WTC11 (cell line): ENCODE data around the gene DOCK1. TPM values are rescaled to one million over a fixed set of nuclear protein-coding genes. Genes with fewer than 3 reads are reported as not detected.

ENCODE experiments used
- ATAC-seq: fragments of 200-7000 bp; cut with Tn5 transposase; 2 replicates; pipeline ENCODE4 v1.10.0; 2021; ENCODE audit warnings: mild to moderate bottlenecking, moderate library complexity
- CTCF ChIA-PET: fragments of 300-600 bp; sonication (Branson Sonifier 250); formaldehyde crosslinking; loops from one replicate; lab custom pipeline; 2021; ENCODE audit warnings: antibody characterized with exemption; lab: Charles Lee
- POLR2A ChIA-PET: fragments of 350-600 bp; sonication (Branson Sonifier 250); formaldehyde crosslinking; loops from one replicate; lab custom pipeline; 2021; ENCODE audit warnings: antibody characterized with exemption; lab: Charles Lee
- DNase-seq: peaks from one replicate; pipeline ENCODE4 v3.0.0; 2021; ENCODE audit warnings: low spot score
- H3K27ac Mint-ChIP-seq: 2 replicates; pipeline ENCODE4 v1.8.0; 2021; ENCODE audit warnings: mixed read lengths
- H3K27me3 Mint-ChIP-seq: 2 replicates; pipeline ENCODE4 v1.8.0; 2021; ENCODE audit warnings: low read depth, mild to moderate bottlenecking, moderate library complexity, mixed read lengths
- H3K36me3 Mint-ChIP-seq: 2 replicates; pipeline ENCODE4 v1.8.0; 2021; ENCODE audit warnings: mixed read lengths
- H3K4me1 Mint-ChIP-seq: 2 replicates; pipeline ENCODE4 v1.8.0; 2022; ENCODE audit warnings: mixed read lengths
- H3K4me3 Mint-ChIP-seq: 2 replicates; pipeline ENCODE4 v1.8.0; 2021; ENCODE audit warnings: mild to moderate bottlenecking, moderate library complexity, mixed read lengths
- H3K9me3 Mint-ChIP-seq: 2 replicates; pipeline ENCODE4 v1.8.0; 2021; ENCODE audit warnings: mixed read lengths
- ATF1 ChIP-seq: sonication (generic); formaldehyde crosslinking; IDR thresholded peaks from 2 replicates; pipeline ENCODE4 v1.8.1; 2023; ENCODE audit warnings: mild to moderate bottlenecking, moderate library complexity, missing genetic modification reagents
- CREB1 ChIP-seq: sonication (generic); formaldehyde crosslinking; IDR thresholded peaks from 2 replicates; pipeline ENCODE4 v1.8.0; 2023; ENCODE audit warnings: mild to moderate bottlenecking, missing genetic modification reagents
- CREM ChIP-seq: sonication (generic); formaldehyde crosslinking; IDR thresholded peaks from 2 replicates; pipeline ENCODE4 v1.8.1; 2022; ENCODE audit warnings: mild to moderate bottlenecking, missing genetic modification reagents, moderate library complexity
- CTCF ChIP-seq: fragments of 200-600 bp; IDR thresholded peaks from 2 replicates; pipeline ENCODE4 v1.8.0; 2022; ENCODE audit warnings: antibody characterized with exemption
- FOXK1 ChIP-seq: sonication (generic); formaldehyde crosslinking; IDR thresholded peaks from 2 replicates; pipeline ENCODE4 v1.8.0; 2022; ENCODE audit warnings: mild to moderate bottlenecking, moderate library complexity, missing genetic modification reagents
- IRF2 ChIP-seq: sonication (generic); formaldehyde crosslinking; IDR thresholded peaks from 2 replicates; pipeline ENCODE4 v1.8.0; 2022; ENCODE audit warnings: low read depth, missing genetic modification reagents, borderline replicate concordance
- JAZF1 ChIP-seq: fragments of 250-450 bp; sonication (Bioruptor Pico); IDR thresholded peaks from 2 replicates; pipeline ENCODE4 v1.9.0; 2021; ENCODE audit warnings: moderate library complexity, mild to moderate bottlenecking, inconsistent platforms
- JUN ChIP-seq: sonication (generic); formaldehyde crosslinking; IDR thresholded peaks from 2 replicates; pipeline ENCODE4 v1.8.0; 2023; ENCODE audit warnings: mild to moderate bottlenecking, missing genetic modification reagents
- NFATC4 ChIP-seq: fragments of 250-450 bp; sonication (Bioruptor Pico); IDR thresholded peaks from 2 replicates; pipeline ENCODE4 v1.9.0; 2021; ENCODE audit warnings: mild to moderate bottlenecking
- SMAD3 ChIP-seq: sonication (generic); formaldehyde crosslinking; IDR thresholded peaks from 2 replicates; pipeline ENCODE4 v1.8.0; 2022; ENCODE audit warnings: missing genetic modification reagents, mild to moderate bottlenecking, borderline replicate concordance
- SOX15 ChIP-seq: fragments of 250-450 bp; sonication (Bioruptor Pico); IDR thresholded peaks from 2 replicates; pipeline ENCODE4 v1.9.0; 2021; ENCODE audit warnings: mild to moderate bottlenecking
- SP1 ChIP-seq: sonication (generic); formaldehyde crosslinking; conservative IDR thresholded peaks from 2 replicates; pipeline ENCODE4 v1.8.1; 2022; ENCODE audit warnings: missing genetic modification reagents
- ZNF121 ChIP-seq: sonication (generic); formaldehyde crosslinking; IDR thresholded peaks from 2 replicates; pipeline ENCODE4 v1.8.0; 2023; ENCODE audit warnings: missing genetic modification reagents
- ZNF263 ChIP-seq: sonication (generic); formaldehyde crosslinking; IDR thresholded peaks from 2 replicates; pipeline ENCODE4 v1.8.1; 2022; ENCODE audit warnings: low read depth, mild to moderate bottlenecking, moderate library complexity, missing genetic modification reagents
- ZNF317 ChIP-seq: sonication (generic); formaldehyde crosslinking; IDR thresholded peaks from 2 replicates; pipeline ENCODE4 v1.8.1; 2023; ENCODE audit warnings: low read depth, mild to moderate bottlenecking, moderate library complexity, missing genetic modification reagents, borderline replicate concordance
- total RNA-seq: library from RNA; stranded (reverse); gene quantifications from 3 replicates; pipeline ENCODE4 v1.2.3, GENCODE V29; 2021
- TF ChIP-seq, protein P1 (sequence below): fragments of 250-450 bp; sonication (Bioruptor Pico); IDR thresholded peaks from 2 replicates; pipeline ENCODE4 v1.9.0; 2021; ENCODE audit warnings: mild to moderate bottlenecking
- TF ChIP-seq, protein P2 (sequence below): sonication (generic); formaldehyde crosslinking; IDR thresholded peaks from 2 replicates; pipeline ENCODE4 v1.8.0; 2022; ENCODE audit warnings: mild to moderate bottlenecking, missing genetic modification reagents
- TF ChIP-seq, protein P3 (sequence below): sonication (generic); formaldehyde crosslinking; IDR thresholded peaks from 2 replicates; pipeline ENCODE4 v1.8.1; 2023; ENCODE audit warnings: mild to moderate bottlenecking, missing genetic modification reagents, borderline replicate concordance
- TF ChIP-seq, protein P4 (sequence below): sonication (generic); formaldehyde crosslinking; conservative IDR thresholded peaks from 2 replicates; pipeline ENCODE4 v1.8.1; 2022; ENCODE audit warnings: mild to moderate bottlenecking, missing genetic modification reagents

Gene DOCK1
- total RNA-seq, 1 experiment from 2014 or later, result 52.1 TPM

DNA sequence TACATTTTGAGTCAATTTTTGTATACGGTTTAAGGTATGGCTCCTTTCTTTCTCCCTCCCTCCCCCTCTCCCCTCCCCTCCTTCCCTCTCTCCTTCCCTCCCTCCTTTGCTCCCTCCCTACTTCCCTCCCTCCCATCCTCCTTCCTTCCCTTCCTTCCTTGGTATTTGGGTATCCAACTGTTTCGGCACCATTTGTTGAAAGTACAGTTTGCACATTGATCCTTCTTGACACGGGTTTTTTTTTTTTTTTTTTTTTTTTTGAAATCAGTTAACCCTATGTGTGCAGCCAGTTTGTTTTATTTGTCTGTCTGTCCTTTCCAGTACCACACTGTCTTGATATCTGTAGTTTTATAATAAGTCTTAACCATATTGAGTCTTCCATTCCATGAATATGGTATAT lies 331.0 kb downstream of the DOCK1 start:
- H3K27ac Mint-ChIP-seq, result no peak overlapping the region

DNA sequence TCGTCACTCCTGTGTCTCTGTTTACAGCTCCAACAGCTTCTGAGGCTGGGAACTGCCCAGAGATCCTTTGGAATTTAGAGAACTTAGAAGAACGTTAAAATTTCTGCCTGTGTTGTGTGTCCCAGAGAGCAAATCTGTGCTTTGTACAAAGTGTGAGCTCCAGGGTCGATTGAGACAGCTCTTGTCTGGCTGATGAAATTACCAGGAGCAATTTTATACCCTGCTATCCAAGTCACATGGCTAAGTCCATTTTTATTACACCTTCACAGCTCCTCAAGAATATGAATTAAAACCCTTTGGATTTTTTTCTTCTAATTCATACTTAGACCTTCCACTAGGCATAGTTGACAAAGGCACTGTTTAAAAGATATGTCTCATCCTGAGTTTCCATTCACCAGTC lies 337.7 kb downstream of the DOCK1 start:
- Mint-ChIP-seq H3K36me3 (peaks cover 5% of the 10 kb centered on the region), H3K4me3 (no peak overlapping the region)
- TF ChIP-seq JUN (CRISPR knock-in tag), result no peak
- no peak for TF ChIP-seq CREM (CRISPR knock-in tag)
- TF ChIP-seq, protein P1, sequence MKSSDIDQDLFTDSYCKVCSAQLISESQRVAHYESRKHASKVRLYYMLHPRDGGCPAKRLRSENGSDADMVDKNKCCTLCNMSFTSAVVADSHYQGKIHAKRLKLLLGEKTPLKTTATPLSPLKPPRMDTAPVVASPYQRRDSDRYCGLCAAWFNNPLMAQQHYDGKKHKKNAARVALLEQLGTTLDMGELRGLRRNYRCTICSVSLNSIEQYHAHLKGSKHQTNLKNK (CRISPR knock-in tag), result no peak
- no peak for TF ChIP-seq SP1
- TF ChIP-seq, protein P2, sequence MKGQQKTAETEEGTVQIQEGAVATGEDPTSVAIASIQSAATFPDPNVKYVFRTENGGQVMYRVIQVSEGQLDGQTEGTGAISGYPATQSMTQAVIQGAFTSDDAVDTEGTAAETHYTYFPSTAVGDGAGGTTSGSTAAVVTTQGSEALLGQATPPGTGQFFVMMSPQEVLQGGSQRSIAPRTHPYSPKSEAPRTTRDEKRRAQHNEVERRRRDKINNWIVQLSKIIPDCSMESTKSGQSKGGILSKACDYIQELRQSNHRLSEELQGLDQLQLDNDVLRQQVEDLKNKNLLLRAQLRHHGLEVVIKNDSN, result no peak
- TF ChIP-seq ZNF263 (CRISPR knock-in tag), result no peak
- no peak for TF ChIP-seq NFATC4
- no peak for TF ChIP-seq ATF1 (CRISPR knock-in tag)
- no peak for TF ChIP-seq CREB1 (CRISPR knock-in tag)
- TF ChIP-seq SMAD3 (CRISPR knock-in tag), result no peak
- TF ChIP-seq, protein P3, sequence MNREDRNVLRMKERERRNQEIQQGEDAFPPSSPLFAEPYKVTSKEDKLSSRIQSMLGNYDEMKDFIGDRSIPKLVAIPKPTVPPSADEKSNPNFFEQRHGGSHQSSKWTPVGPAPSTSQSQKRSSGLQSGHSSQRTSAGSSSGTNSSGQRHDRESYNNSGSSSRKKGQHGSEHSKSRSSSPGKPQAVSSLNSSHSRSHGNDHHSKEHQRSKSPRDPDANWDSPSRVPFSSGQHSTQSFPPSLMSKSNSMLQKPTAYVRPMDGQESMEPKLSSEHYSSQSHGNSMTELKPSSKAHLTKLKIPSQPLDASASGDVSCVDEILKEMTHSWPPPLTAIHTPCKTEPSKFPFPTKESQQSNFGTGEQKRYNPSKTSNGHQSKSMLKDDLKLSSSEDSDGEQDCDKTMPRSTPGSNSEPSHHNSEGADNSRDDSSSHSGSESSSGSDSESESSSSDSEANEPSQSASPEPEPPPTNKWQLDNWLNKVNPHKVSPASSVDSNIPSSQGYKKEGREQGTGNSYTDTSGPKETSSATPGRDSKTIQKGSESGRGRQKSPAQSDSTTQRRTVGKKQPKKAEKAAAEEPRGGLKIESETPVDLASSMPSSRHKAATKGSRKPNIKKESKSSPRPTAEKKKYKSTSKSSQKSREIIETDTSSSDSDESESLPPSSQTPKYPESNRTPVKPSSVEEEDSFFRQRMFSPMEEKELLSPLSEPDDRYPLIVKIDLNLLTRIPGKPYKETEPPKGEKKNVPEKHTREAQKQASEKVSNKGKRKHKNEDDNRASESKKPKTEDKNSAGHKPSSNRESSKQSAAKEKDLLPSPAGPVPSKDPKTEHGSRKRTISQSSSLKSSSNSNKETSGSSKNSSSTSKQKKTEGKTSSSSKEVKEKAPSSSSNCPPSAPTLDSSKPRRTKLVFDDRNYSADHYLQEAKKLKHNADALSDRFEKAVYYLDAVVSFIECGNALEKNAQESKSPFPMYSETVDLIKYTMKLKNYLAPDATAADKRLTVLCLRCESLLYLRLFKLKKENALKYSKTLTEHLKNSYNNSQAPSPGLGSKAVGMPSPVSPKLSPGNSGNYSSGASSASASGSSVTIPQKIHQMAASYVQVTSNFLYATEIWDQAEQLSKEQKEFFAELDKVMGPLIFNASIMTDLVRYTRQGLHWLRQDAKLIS, result no peak
- no peak for TF ChIP-seq JAZF1 (CRISPR knock-in tag)
- TF ChIP-seq ZNF317, result no peak
- TF ChIP-seq IRF2 (CRISPR knock-in tag), result no peak
- TF ChIP-seq, protein P4, sequence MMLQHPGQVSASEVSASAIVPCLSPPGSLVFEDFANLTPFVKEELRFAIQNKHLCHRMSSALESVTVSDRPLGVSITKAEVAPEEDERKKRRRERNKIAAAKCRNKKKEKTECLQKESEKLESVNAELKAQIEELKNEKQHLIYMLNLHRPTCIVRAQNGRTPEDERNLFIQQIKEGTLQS, result no peak
- no peak for TF ChIP-seq FOXK1
- TF ChIP-seq, all 79 proteins: peak for 0
- H3K27ac Mint-ChIP-seq, result no peak overlapping the region
- no peaks in the 10 kb centered on the region; the same call in 1 of the 2 replicates for H3K4me1 Mint-ChIP-seq
- no peaks in the 10 kb centered on the region for H3K9me3 Mint-ChIP-seq
- DNase-seq, result no peak
- no peak for ATAC-seq
- H3K27me3 Mint-ChIP-seq, result no peaks in the 10 kb centered on the region
- POLR2A ChIA-PET, result no interaction called here
- CTCF ChIA-PET, result interaction anchor here (1.0 to 2.5 kb wide), 14 partner anchors 8 to 250 kb away, joined by 3 to 16 read pairs (median 6); partner anchors contain the start of gene INSYN2A

More for the DNA sequence above, 331.0 kb downstream of the DOCK1 start:
- Mint-ChIP-seq H3K4me3 (no peak overlapping the region), H3K36me3 (no peaks in the 10 kb centered on the region), H3K27me3 (no peaks in the 10 kb centered on the region), H3K9me3 (no peaks in the 10 kb centered on the region), H3K4me1 (no peaks in the 10 kb centered on the region)
- ChIA-PET CTCF (no interaction called here), POLR2A (no interaction called here)
- TF ChIP-seq SOX15 (CRISPR knock-in tag) (no peak), JUN (CRISPR knock-in tag) (no peak), ZNF121 (CRISPR knock-in tag) (no peak)
- ATAC-seq, result no peak
- DNase-seq, result no peak

GRCh38 chr10:127243490-127244272 lies 338.5 kb downstream of the DOCK1 start:
- Mint-ChIP-seq H3K27me3 (no peaks in the 10 kb centered on the region), H3K9me3 (peaks cover 7% of the 10 kb centered on the region), H3K4me1 (no peaks in the 10 kb centered on the region; the same call in 1 of the 2 replicates), H3K27ac (no peak overlapping the region), H3K36me3 (peaks cover 12% of the 10 kb centered on the region), H3K4me3 (no peak overlapping the region)
- ChIA-PET POLR2A (no interaction called here), CTCF (interaction anchor here (0.6 to 2.5 kb wide), 28 partner anchors 8 to 371 kb away, joined by 3 to 16 read pairs (median 4); partner anchors contain the start of gene INSYN2A)
- ATAC-seq (peak; percentile 98), DNase-seq (peak; percentile 79)
- TF ChIP-seq, protein P3, result no peak
- peak; percentile 58 for TF ChIP-seq CTCF
